WTC11 (cell line): Measurements from ENCODE around the gene COPS6.

Experiments used
- CBFB ChIP-seq: sonication (generic); formaldehyde crosslinking; IDR thresholded peaks from 2 replicates; pipeline ENCODE4 v1.8.1; 2022; ENCODE audit warnings: mild to moderate bottlenecking, low read depth, missing genetic modification reagents
- CREB1 ChIP-seq: sonication (generic); formaldehyde crosslinking; IDR thresholded peaks from 2 replicates; pipeline ENCODE4 v1.8.0; 2023; ENCODE audit warnings: mild to moderate bottlenecking, missing genetic modification reagents
- CREM ChIP-seq: sonication (generic); formaldehyde crosslinking; IDR thresholded peaks from 2 replicates; pipeline ENCODE4 v1.8.1; 2022; ENCODE audit warnings: mild to moderate bottlenecking, missing genetic modification reagents, moderate library complexity
- EMX1 ChIP-seq: fragments of 250-450 bp; sonication (Bioruptor Pico); IDR thresholded peaks from 2 replicates; pipeline ENCODE4 v1.8.0; 2021; ENCODE audit warnings: mild to moderate bottlenecking
- MAX ChIP-seq: sonication (generic); formaldehyde crosslinking; IDR thresholded peaks from 2 replicates; pipeline ENCODE4 v1.8.0; 2022; ENCODE audit warnings: mild to moderate bottlenecking, missing genetic modification reagents
- MLX ChIP-seq: sonication (generic); formaldehyde crosslinking; IDR thresholded peaks from 2 replicates; pipeline ENCODE4 v1.8.1; 2023; ENCODE audit warnings: mild to moderate bottlenecking, missing genetic modification reagents, moderate library complexity
- NFYB ChIP-seq: sonication (generic); formaldehyde crosslinking; conservative IDR thresholded peaks from 2 replicates; pipeline ENCODE4 v1.8.0; 2022; ENCODE audit warnings: low read depth, missing genetic modification reagents
- PRDM15 ChIP-seq: sonication (generic); formaldehyde crosslinking; IDR thresholded peaks from 2 replicates; pipeline ENCODE4 v1.8.0; 2022; ENCODE audit warnings: missing genetic modification reagents
- TEAD1 ChIP-seq: sonication (generic); formaldehyde crosslinking; IDR thresholded peaks from 2 replicates; pipeline ENCODE4 v1.8.0; 2022; ENCODE audit warnings: mild to moderate bottlenecking, missing genetic modification reagents
- ZNF263 ChIP-seq: sonication (generic); formaldehyde crosslinking; IDR thresholded peaks from 2 replicates; pipeline ENCODE4 v1.8.1; 2022; ENCODE audit warnings: low read depth, mild to moderate bottlenecking, moderate library complexity, missing genetic modification reagents
- ZNF425 ChIP-seq: fragments of 250-450 bp; sonication (Bioruptor Pico); conservative IDR thresholded peaks from 2 replicates; pipeline ENCODE4 v1.9.0; 2021; ENCODE audit warnings: mild to moderate bottlenecking
- TF ChIP-seq, protein P1 (sequence below): fragments of 200-600 bp; IDR thresholded peaks from 2 replicates; pipeline ENCODE4 v1.8.0; 2022; ENCODE audit warnings: antibody characterized with exemption
- TF ChIP-seq, protein P2 (sequence below): sonication (generic); formaldehyde crosslinking; IDR thresholded peaks from 2 replicates; pipeline ENCODE4 v1.8.0; 2023; ENCODE audit warnings: missing genetic modification reagents, mild to moderate bottlenecking, borderline replicate concordance
- TF ChIP-seq, protein P3 (sequence below): sonication (generic); formaldehyde crosslinking; IDR thresholded peaks from 2 replicates; pipeline ENCODE4 v1.8.1; 2022; ENCODE audit warnings: mild to moderate bottlenecking, missing genetic modification reagents, moderate library complexity, borderline replicate concordance

DNA sequence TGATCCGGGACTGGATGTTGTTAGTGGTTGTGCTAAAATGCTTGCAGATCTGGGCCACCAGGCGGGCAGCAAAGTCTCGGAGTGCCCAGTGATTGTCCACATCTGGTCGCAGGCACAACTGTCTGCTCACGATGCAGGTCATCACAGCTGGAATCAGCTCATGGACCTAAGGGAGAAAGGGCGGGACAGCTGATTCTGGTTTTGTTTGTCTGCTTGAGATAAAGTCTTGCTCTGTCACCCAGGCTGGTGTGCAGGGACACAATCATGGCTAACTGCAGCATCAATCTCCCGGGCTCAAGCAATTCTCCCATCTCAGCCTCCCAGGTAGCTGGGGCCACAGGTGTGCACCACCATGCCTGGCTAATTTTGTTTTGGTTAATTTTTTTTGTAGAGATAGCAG lies 22.4 kb downstream of the COPS6 start:
- TF ChIP-seq, protein P1, sequence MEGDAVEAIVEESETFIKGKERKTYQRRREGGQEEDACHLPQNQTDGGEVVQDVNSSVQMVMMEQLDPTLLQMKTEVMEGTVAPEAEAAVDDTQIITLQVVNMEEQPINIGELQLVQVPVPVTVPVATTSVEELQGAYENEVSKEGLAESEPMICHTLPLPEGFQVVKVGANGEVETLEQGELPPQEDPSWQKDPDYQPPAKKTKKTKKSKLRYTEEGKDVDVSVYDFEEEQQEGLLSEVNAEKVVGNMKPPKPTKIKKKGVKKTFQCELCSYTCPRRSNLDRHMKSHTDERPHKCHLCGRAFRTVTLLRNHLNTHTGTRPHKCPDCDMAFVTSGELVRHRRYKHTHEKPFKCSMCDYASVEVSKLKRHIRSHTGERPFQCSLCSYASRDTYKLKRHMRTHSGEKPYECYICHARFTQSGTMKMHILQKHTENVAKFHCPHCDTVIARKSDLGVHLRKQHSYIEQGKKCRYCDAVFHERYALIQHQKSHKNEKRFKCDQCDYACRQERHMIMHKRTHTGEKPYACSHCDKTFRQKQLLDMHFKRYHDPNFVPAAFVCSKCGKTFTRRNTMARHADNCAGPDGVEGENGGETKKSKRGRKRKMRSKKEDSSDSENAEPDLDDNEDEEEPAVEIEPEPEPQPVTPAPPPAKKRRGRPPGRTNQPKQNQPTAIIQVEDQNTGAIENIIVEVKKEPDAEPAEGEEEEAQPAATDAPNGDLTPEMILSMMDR, result no peak
- TF ChIP-seq MLX (CRISPR knock-in tag) (no peak), ZNF263 (CRISPR knock-in tag) (no peak), EMX1 (no peak), TEAD1 (CRISPR knock-in tag) (no peak), ZNF425 (CRISPR knock-in tag) (no peak), NFYB (CRISPR knock-in tag) (no peak), PRDM15 (CRISPR knock-in tag) (no peak), CBFB (CRISPR knock-in tag) (no peak), MAX (CRISPR knock-in tag) (no peak), CREM (no peak), CREB1 (CRISPR knock-in tag) (no peak)
- TF ChIP-seq, protein P2, sequence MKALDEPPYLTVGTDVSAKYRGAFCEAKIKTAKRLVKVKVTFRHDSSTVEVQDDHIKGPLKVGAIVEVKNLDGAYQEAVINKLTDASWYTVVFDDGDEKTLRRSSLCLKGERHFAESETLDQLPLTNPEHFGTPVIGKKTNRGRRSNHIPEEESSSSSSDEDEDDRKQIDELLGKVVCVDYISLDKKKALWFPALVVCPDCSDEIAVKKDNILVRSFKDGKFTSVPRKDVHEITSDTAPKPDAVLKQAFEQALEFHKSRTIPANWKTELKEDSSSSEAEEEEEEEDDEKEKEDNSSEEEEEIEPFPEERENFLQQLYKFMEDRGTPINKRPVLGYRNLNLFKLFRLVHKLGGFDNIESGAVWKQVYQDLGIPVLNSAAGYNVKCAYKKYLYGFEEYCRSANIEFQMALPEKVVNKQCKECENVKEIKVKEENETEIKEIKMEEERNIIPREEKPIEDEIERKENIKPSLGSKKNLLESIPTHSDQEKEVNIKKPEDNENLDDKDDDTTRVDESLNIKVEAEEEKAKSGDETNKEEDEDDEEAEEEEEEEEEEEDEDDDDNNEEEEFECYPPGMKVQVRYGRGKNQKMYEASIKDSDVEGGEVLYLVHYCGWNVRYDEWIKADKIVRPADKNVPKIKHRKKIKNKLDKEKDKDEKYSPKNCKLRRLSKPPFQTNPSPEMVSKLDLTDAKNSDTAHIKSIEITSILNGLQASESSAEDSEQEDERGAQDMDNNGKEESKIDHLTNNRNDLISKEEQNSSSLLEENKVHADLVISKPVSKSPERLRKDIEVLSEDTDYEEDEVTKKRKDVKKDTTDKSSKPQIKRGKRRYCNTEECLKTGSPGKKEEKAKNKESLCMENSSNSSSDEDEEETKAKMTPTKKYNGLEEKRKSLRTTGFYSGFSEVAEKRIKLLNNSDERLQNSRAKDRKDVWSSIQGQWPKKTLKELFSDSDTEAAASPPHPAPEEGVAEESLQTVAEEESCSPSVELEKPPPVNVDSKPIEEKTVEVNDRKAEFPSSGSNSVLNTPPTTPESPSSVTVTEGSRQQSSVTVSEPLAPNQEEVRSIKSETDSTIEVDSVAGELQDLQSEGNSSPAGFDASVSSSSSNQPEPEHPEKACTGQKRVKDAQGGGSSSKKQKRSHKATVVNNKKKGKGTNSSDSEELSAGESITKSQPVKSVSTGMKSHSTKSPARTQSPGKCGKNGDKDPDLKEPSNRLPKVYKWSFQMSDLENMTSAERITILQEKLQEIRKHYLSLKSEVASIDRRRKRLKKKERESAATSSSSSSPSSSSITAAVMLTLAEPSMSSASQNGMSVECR (CRISPR knock-in tag), result no peak
- TF ChIP-seq, protein P3, sequence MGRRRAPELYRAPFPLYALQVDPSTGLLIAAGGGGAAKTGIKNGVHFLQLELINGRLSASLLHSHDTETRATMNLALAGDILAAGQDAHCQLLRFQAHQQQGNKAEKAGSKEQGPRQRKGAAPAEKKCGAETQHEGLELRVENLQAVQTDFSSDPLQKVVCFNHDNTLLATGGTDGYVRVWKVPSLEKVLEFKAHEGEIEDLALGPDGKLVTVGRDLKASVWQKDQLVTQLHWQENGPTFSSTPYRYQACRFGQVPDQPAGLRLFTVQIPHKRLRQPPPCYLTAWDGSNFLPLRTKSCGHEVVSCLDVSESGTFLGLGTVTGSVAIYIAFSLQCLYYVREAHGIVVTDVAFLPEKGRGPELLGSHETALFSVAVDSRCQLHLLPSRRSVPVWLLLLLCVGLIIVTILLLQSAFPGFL (CRISPR knock-in tag), result no peak
